GM12873 (cell line): ENCODE data around the gene ITPK1.

Experiments
- CTCF ChIP-seq: IDR thresholded peaks from 2 replicates; pipeline ENCODE4 v1.5.1; 2012; ENCODE audit warnings: low read depth, mild to moderate bottlenecking, moderate library complexity, low read length, control low read depth; ENCODE audit not compliant: insufficient read depth; ENCODE audit errors: missing control alignments

Gene ITPK1

GRCh38 chr14:93027810-93028723 is 87.7 kb downstream of the ITPK1 start:
- no peak for TF ChIP-seq CTCF

- TF ChIP-seq CTCF = no peak
Measured at GRCh38 chr14:93026339-93026738, 89.4 kb downstream of the ITPK1 start.

- no peak for TF ChIP-seq CTCF
Measured at GRCh38 chr14:93025055-93025454, 90.7 kb downstream of the ITPK1 start.

- no peak for TF ChIP-seq CTCF
Measured at GRCh38 chr14:93024493-93024892, 91.2 kb downstream of the ITPK1 start.

- TF ChIP-seq CTCF = no peak
Measured at GRCh38 chr14:93023802-93024434, 91.8 kb downstream of the ITPK1 start.

- TF ChIP-seq CTCF = no peak
Measured at GRCh38 chr14:93023039-93023438, 92.7 kb downstream of the ITPK1 start.

GRCh38 chr14:93019970-93020369 is 95.8 kb downstream of the ITPK1 start:
- no peak for TF ChIP-seq CTCF
